ENCODE results near the gene ZNF217.
"Not testable (repeated sequence)": the region's sequence is repeated elsewhere in the genome, so short reads cannot be mapped to it uniquely, and the experiment has no call there.

The ZNF217 gene

DNA sequence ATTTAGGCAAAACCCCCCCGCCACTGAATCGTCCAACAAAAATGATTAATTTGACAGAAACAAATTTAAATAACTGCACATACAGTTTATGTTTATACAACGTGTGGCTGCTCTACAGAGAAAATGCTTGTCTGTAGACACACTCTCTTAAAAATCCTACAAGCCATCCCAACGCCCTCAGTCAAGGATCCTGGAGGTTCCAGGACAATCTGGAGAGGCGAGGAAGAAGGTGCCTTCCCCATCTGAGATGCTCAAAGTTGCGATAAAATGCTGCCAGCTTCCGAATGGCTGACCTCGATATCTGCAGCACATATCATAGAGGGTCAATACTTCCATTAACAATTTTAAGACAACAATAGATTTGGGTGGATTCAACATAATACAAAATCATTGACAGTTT, 25.3 kb downstream of the ZNF217 start:
- no peak for DNase-seq (ENCODE audit: low read depth)

- DNase-seq (ENCODE audit: low read depth) = no peak
Measured at GRCh38 chr20:53567379-53567917, 26.2 kb downstream of the ZNF217 start.

- not testable (repeated sequence) for DNase-seq (ENCODE audit: low read depth)
Measured at GRCh38 chr20:53566623-53567022, 27.0 kb downstream of the ZNF217 start.

DNA sequence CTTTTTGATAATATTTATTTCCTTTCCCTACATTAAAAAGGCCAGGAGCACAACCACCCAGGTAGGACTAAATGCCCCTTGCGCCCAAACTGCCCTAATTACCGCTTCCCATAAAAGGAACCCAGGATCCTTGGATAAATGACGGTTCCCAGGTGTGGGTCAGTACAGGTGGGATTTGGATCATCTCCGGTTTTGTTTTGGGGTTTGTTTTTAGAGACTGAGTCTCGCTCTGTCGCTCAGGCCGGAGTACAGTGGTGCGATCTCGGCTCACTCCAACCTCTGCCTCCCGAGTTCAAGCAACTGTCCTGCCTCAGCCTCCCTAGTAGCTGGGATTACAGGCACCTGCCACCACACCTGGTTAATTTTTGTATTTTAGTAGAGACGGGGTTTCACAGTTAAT, 28.4 kb downstream of the ZNF217 start:
- DNase-seq (ENCODE audit: low read depth) = no peak

DNA sequence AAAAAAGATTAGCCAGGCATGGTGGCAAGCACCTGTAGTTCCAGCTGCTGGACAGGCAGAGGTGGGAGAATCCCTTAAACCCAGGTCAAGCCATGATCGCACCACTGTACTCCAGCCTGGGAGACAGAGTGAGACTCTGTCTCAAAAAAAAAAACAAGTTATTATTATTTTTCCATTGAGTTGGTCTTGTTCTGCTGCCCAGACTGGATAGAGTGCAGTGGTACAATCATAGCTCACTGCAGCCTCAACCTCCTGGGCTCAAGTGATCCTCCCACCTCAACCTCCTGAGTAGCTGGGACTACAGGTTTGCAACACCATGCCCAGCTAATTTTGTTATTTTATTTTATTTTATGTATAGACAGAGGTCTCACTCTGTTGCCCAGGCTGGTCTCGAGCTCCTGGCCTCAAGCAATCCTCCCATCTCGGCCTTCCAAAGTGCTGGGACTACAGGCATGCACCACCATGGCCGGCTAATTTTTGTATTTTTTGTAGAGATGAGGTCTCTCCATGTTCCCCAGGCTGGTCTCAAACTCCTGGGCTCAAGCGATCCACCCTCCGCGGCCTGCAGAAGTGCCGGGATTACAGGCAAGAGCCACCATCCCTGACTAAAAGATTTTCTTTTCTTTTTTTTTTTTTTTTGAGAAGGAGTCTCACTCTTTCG, 31.4 kb downstream of the ZNF217 start:
- DNase-seq (ENCODE audit: low read depth) = not testable (repeated sequence)

- DNase-seq (ENCODE audit: low read depth) = no peak
Measured at GRCh38 chr20:53561505-53561904, 32.1 kb downstream of the ZNF217 start.

- no peak for DNase-seq (ENCODE audit: low read depth)
Measured at GRCh38 chr20:53559816-53560215, 33.8 kb downstream of the ZNF217 start.

GRCh38 chr20:53557130-53557529, 36.5 kb downstream of the ZNF217 start:
- no peak for DNase-seq (ENCODE audit: low read depth)

DNA sequence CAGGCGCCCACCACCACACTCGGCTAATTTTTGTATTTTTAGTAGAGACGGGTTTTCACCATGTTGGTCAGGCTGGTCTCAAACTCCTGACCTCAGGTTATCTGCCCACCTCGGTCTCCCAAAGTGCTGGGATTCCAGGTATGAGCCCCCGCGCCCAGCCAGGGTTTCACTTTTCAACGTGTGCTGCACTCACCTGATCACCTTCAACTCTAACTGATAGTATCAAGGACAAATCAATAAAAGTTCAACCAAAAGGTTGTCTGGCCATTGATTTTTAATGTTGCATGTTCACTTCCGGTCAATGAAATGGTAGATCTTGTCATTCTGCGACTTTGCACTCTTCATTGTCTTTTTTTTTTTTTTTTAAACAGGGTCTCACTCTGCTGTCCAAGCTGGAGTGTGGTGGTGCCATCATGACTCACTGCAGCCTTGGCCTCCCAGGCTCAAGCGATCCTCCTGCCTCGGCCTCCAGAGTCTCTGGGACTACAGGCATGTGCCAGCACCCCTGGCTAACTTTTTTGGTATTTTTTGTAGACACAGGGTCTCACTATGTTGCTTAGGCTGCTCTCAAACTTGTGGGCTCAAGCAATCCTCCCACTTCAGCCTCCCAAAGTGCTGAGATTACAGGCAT, 37.3 kb downstream of the ZNF217 start:
- no peak for DNase-seq (ENCODE audit: low read depth)

- DNase-seq (ENCODE audit: low read depth) = no peak
Measured at GRCh38 chr20:53555816-53556215, 37.8 kb downstream of the ZNF217 start.

GRCh38 chr20:53555081-53555480, 38.6 kb downstream of the ZNF217 start:
- DNase-seq (ENCODE audit: low read depth) = no peak

- DNase-seq (ENCODE audit: low read depth) = not testable (repeated sequence)
Measured at GRCh38 chr20:53552572-53552893, 41.1 kb downstream of the ZNF217 start.

DNA sequence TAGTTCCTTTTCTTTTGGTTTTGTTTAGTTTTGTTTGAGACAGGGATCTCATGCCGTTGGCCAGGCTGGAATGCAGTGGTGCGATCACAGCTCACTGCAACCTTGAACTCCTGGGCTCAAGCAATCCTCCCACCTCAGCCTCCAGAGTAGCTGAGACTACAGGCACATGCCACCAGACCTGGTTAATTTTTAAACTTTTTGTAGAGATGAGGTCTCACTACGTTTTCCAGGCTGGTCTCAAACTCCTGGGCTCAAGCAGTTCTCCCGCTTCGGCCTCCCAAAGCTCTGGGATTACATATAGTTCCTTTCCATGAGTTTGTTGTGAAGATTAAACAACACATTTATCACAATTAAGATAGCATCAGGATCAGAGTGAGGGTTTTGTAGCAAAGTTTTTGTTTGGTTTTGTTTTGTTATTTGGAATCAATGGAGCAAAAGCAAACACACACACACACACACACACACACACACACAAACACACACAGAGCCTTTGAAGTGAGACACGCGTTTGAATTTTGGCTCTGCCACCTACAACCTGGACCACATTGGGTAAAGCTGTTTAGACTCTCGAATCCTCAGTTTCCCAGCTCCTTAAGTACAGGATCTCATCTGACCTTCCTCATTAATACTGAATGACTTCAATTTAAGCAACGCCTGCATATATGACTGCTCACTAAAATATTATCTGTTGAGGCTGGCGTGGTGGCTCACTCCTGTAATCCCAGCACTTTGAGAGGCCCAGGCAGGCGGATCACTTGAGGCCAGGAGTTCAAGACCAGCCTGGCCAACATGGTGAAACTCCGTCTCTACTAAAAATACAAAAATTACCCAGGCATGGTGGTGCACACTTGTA, 41.7 kb downstream of the ZNF217 start:
- not testable (repeated sequence) for DNase-seq (ENCODE audit: low read depth)

- no peak for DNase-seq (ENCODE audit: low read depth)
Measured at GRCh38 chr20:53550280-53551187, 43.1 kb downstream of the ZNF217 start.

- DNase-seq (ENCODE audit: low read depth) = no peak
Measured at GRCh38 chr20:53547664-53548239, 45.9 kb downstream of the ZNF217 start.

GRCh38 chr20:53539516-53539915, 54.1 kb downstream of the ZNF217 start:
- no peak for DNase-seq (ENCODE audit: low read depth)

DNA sequence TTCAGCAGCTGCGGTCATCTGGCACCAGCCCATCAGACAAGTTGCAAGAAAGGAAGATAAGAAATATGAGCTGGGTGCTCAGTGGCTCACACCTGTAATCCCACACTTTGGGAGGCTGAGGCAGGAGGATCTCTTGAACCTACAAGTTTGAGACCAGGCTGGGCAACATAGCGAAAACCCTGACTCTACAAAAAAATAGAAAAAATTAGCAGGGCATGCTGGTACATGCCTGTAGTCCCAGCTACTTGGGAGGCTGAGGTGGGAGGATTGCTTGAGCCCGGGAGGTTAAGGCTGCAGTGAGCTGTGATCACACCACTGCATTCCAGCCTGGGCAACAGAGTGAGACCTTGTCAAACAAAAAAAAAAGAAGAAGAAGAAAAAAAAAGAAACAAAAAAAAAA, 57.3 kb downstream of the ZNF217 start:
- not testable (repeated sequence) for DNase-seq (ENCODE audit: low read depth)

DNA sequence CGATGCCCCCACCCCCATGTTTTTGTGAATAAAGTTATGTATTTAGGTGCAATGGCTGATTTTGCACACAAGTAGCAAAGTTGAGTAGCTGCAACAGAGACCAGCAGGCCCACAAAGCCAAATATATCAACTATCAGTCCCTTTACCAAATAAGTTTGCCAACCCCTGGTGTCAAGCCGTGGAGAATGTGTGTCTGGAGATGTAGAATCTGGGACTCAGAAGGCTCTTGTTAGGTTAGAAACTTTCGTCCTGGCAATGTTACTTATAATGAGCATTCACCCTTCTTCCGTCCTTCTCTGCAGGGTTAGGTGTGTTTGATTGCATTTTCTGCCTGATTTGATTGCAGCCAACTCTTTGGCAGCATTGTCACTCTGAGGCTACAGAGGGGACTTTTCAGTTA, 57.8 kb downstream of the ZNF217 start:
- no peak for DNase-seq (ENCODE audit: low read depth)

DNA sequence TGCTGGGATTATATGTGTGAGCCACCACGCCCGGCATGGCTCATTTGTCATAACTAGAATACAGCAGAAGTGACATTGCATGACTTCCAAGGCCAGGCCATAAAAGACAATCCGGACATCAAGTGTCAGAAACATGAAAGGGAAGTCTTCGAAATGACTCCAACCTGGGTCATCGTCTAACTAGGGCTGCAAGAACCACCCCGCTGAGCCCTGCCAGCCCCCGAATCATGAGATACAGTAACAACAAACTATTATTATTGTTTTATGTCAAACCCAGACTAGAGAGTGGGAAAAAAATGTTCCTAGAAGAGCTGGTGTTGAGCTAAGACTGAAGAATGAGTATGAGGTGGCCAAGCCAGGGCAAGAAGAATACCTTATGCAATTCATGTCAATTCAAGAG, 59.6 kb downstream of the ZNF217 start:
- DNase-seq (ENCODE audit: low read depth) = no peak

GRCh38 chr20:53533500-53533899, 60.1 kb downstream of the ZNF217 start:
- no peak for DNase-seq (ENCODE audit: low read depth)

DNA sequence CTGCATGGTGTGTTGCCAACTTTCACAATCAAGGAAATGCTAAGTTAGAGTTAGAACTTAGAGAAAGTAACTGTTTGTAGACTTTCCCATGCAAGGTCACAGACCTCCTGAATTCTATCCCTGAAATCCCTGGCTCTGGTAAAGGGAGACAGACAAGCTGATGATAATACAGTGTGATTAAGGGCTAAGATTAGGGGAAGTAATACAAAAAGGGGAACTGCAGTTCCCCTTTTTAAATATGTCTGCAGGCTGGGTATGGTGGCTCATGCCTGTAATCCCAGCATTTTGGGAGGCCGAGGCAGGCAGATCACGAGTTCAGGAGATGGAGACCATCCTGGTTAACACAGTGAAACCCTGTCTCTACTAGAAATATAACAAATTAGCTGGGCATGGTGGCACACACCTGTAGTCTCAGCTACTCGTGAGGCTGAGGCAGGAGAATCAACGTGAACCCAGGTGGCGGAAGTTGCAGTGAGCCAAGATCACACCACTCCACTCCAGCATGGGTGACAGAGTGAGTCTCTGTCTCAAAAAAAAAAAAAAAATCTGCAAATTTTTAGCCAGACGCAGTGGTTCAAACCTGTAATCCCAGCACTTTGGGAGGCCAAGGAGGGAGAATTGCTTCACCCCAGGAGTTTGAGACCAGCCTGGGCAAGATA, 60.9 kb downstream of the ZNF217 start:
- DNase-seq (ENCODE audit: low read depth) = not testable (repeated sequence)
